Measurements from ENCODE around the gene NFE2L2.
A peak's percentile ranks its signal among the peaks of the same experiment; 100 is the strongest.
"Not testable (repeated sequence)": the region's sequence is repeated elsewhere in the genome, so short reads cannot be mapped to it uniquely, and the experiment has no call there.

The NFE2L2 gene

GRCh38 chr2:177264693-177265587, at the start of gene NFE2L2:
NFE2L2 (minus strand) TSS chr2:177264727; CDS start chr2:177264576, 151 bp downstream.
- FAIRE-seq = peak; percentile 80

- no peak for FAIRE-seq
These were observed 49.7 kb upstream of the NFE2L2 start for GRCh38 chr2:177314194-177314593.

- FAIRE-seq = no peak
These were observed 48.7 kb upstream of the NFE2L2 start for GRCh38 chr2:177313162-177313781.

GRCh38 chr2:177312562-177312961, 48.0 kb upstream of the NFE2L2 start:
- no peak for FAIRE-seq

GRCh38 chr2:177309672-177310309, 45.3 kb upstream of the NFE2L2 start:
- FAIRE-seq = not testable (repeated sequence)

- FAIRE-seq = no peak
These were observed 42.0 kb upstream of the NFE2L2 start for GRCh38 chr2:177306550-177306949.

- no peak for FAIRE-seq
These were observed 39.4 kb upstream of the NFE2L2 start for GRCh38 chr2:177303939-177304338.

- FAIRE-seq = no peak
These were observed 38.0 kb upstream of the NFE2L2 start for GRCh38 chr2:177302552-177302951.

GRCh38 chr2:177298191-177298590, 33.7 kb upstream of the NFE2L2 start:
- FAIRE-seq = no peak

- peak; percentile 56 for FAIRE-seq
These were observed 31.5 kb upstream of the NFE2L2 start for GRCh38 chr2:177296040-177296439.

- no peak for FAIRE-seq
These were observed 31.0 kb upstream of the NFE2L2 start for GRCh38 chr2:177295484-177295883.

GRCh38 chr2:177291701-177292100, 27.2 kb upstream of the NFE2L2 start:
- FAIRE-seq = no peak

- no peak for FAIRE-seq
These were observed 25.5 kb upstream of the NFE2L2 start for GRCh38 chr2:177289824-177290628.

GRCh38 chr2:177287814-177288213, 23.3 kb upstream of the NFE2L2 start:
- FAIRE-seq = no peak

- no peak for FAIRE-seq
These were observed 21.6 kb upstream of the NFE2L2 start for GRCh38 chr2:177285892-177286715.

GRCh38 chr2:177284531-177284930, 20.0 kb upstream of the NFE2L2 start:
- no peak for FAIRE-seq

- no peak for FAIRE-seq
These were observed 19.4 kb upstream of the NFE2L2 start for GRCh38 chr2:177283906-177284305.

- FAIRE-seq = no peak
These were observed 18.5 kb upstream of the NFE2L2 start for GRCh38 chr2:177282787-177283572.

GRCh38 chr2:177282181-177282641, 17.7 kb upstream of the NFE2L2 start:
- FAIRE-seq = no peak

- FAIRE-seq = no peak
These were observed 17.1 kb upstream of the NFE2L2 start for GRCh38 chr2:177281400-177282180.

All from TTC549 (cell line).